Measurements from ENCODE around the gene LRCH1. TPM values are rescaled to one million over a fixed set of nuclear protein-coding genes. Genes with fewer than 3 reads are reported as not detected.

Gene LRCH1
- total RNA-seq, 1 donor from 2014 or later, result 17.0 TPM

DNA sequence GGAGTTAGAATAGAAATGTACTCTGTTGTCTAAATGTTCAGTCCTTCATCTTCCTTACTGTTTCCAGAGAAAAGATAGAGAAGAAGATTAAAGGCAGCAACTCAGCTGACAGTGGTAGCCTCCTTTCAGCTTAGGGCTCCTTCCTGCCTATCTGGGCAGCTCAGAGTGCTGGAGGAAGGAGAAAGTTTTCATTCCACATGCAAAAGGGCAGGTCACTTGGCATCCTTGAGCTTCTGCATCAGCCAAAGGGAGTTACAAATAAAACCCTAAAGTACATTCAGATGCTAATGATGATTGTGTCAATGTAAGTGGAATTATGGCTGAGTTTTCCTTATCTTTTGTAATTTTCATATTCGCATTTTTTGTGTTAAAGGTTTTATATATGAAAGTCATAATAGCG lies 185.1 kb downstream of the LRCH1 start:
- no peak for DNase-seq (ENCODE audit: low read depth)
- TF ChIP-seq, protein P1, sequence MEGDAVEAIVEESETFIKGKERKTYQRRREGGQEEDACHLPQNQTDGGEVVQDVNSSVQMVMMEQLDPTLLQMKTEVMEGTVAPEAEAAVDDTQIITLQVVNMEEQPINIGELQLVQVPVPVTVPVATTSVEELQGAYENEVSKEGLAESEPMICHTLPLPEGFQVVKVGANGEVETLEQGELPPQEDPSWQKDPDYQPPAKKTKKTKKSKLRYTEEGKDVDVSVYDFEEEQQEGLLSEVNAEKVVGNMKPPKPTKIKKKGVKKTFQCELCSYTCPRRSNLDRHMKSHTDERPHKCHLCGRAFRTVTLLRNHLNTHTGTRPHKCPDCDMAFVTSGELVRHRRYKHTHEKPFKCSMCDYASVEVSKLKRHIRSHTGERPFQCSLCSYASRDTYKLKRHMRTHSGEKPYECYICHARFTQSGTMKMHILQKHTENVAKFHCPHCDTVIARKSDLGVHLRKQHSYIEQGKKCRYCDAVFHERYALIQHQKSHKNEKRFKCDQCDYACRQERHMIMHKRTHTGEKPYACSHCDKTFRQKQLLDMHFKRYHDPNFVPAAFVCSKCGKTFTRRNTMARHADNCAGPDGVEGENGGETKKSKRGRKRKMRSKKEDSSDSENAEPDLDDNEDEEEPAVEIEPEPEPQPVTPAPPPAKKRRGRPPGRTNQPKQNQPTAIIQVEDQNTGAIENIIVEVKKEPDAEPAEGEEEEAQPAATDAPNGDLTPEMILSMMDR (conservative IDR thresholded peaks at IDR 0.05; ENCODE audit: low read depth, low read length), result no peak
- H3K4me3 ChIP-seq (ENCODE audit: low read depth, low read length), result no peak overlapping the region

DNA sequence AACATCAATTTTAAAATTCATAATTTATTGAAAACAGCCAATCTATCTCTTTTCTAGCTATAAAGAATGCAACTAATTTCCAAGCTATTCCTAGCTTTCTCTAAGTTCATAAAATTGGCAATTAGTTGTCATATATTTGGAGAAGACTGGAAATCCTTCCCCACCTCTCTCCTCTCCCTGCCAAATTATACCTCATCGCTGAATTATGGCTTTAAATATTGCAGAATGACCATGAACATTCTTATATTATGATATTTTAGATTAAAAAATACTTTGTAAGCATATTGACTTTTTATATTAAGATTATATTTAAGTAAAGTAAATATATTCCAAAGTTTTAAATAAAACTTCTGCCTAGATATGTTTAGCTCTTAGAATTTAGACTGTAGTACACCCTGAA lies 185.8 kb downstream of the LRCH1 start:
- H3K4me3 ChIP-seq (ENCODE audit: low read depth, low read length), result no peak overlapping the region
- DNase-seq (ENCODE audit: low read depth), result no peak
- TF ChIP-seq, protein P1 (conservative IDR thresholded peaks at IDR 0.05; ENCODE audit: low read depth, low read length), result no peak

DNA sequence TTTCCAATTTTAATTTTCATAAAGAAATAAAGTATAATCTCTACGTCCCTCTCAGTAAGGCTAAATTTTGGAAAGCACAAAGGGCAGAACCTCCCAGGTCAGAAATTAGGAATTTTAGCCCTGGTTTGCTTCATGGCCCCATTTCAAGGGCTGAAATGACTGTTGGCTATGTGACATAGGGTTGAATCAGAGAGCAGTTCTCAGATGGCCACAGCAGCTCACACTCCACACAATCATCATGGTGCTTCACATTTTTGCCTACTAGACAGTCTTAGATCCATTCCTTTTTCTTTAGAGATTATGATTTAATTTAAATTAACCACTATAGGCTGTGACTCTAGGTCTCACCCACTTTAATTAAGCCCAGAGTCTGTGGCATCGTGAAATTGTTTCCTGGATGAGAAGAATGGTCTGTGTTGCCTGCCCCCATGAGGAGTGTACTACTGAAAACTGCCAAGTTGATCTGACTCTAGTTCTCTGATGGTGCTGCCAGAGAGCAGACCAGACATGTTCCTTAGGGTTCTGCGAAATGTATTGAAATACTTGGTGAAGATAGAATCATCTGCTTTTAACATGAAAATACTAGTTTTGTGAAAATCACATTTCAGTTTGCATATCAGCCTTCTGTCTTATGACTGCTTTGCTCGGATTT lies 186.6 kb downstream of the LRCH1 start:
- DNase-seq (ENCODE audit: low read depth), result no peak
- no peak overlapping the region for H3K4me3 ChIP-seq (ENCODE audit: low read depth, low read length)
- TF ChIP-seq, protein P1 (conservative IDR thresholded peaks at IDR 0.05; ENCODE audit: low read depth, low read length), result no peak

DNA sequence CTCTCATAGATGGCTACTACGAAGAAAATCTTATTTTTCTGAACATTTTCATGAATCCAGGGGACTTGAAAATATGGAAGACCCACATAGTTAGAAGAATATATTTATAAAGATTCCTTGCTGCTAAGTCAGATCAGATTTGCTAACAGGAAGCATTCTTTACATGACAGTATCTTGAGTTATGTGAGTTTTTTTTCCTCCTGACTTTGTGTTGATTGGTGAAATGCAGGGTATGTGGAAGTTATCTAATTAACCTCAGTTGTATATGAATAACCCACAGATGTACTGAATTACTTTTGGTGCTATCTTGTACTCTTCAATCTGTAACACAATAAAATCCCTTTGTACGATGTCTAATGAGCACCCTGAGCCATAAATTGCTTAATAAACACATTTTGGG lies 190.2 kb downstream of the LRCH1 start:
- H3K4me3 ChIP-seq (ENCODE audit: low read depth, low read length), result no peak overlapping the region
- TF ChIP-seq, protein P1 (conservative IDR thresholded peaks at IDR 0.05; ENCODE audit: low read depth, low read length), result no peak
- no peak for DNase-seq (ENCODE audit: low read depth)

DNA sequence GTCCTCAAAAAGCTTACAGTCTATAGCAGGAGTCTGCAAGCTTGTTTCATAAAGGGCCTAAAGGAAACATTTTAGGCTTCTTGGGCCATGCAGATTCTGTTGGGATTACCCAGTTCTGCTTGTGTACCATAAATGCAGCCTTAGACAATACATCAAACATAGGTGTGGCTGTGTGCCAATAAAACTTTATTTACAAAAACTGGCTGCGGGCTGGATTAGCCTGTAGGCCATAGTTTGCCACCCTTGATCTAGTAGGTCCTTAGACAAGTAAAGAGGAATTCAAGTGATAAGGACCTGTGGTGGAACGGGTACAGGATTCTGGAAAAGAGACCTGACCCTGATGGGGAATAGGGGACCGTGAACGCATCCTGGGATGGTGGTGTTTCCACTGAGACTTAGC lies 192.1 kb downstream of the LRCH1 start:
- no peak for DNase-seq (ENCODE audit: low read depth)
- TF ChIP-seq, protein P1 (conservative IDR thresholded peaks at IDR 0.05; ENCODE audit: low read depth, low read length), result no peak
- H3K4me3 ChIP-seq (ENCODE audit: low read depth, low read length), result no peak overlapping the region

DNA sequence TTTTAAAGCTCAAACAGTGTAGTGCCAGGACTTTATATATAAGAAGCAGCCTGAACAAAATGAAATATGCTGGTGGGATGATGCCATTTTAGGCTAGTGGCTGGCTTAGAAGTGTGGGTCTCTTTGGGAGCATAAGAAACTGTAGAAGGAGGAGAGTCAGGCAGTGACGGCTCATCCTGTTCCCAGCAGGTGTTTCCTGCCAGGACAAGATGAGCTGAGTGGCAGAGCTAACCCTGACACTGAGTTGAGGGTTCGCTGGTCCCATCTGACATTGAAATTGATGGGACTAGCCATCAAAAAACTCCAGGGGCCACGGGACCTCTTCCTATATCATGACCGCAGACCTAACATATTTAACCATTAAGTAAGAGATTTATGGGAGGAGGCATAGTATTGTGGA lies 192.7 kb downstream of the LRCH1 start:
- no peak for DNase-seq (ENCODE audit: low read depth)
- TF ChIP-seq, protein P1 (conservative IDR thresholded peaks at IDR 0.05; ENCODE audit: low read depth, low read length), result no peak
- no peak overlapping the region for H3K4me3 ChIP-seq (ENCODE audit: low read depth, low read length)

Measured in epithelial cell of proximal tubule (primary cell).